T-helper 2 cell treated with Interferon-gamma antibody and Interleukin-4, amounts not matched to agents 100 ng/mL and 5 ng/mL, for 36 hours (primary cell): ENCODE data around the gene NBEAL2. TPM values are rescaled to one million over a fixed set of nuclear protein-coding genes. Genes with fewer than 3 reads are reported as not detected.

Experiments used
- intact Hi-C: fragments of 100-400 bp; cut with micrococcal nuclease; formaldehyde crosslinking; loops from one replicate; pipeline ENCODE4 v1.15.1; 2023
- total RNA-seq: library from RNA; stranded (reverse); gene quantifications from 2 replicates; pipeline ENCODE4 v1.2.3, GENCODE V29; 2022

The NBEAL2 gene
- total RNA-seq, 1 donor from 2014 or later, result 268 TPM

GRCh38 chr3:46986055-46986730 is 6.7 kb downstream of the NBEAL2 start:
- intact Hi-C loops, result loop anchor here (2.0 to 5.0 kb wide), 4 partner anchors 36 to 395 kb away; partner anchors contain the start of gene PTPN23

- intact Hi-C loops, result loop anchor here (1.0 to 5.0 kb wide), 5 partner anchors 8 to 394 kb away; partner anchors contain the start of genes NBEAL2 and PTPN23
Observed at GRCh38 chr3:46986782-46987310, 7.4 kb downstream of the NBEAL2 start.

GRCh38 chr3:46987319-46987742 is 7.9 kb downstream of the NBEAL2 start:
- intact Hi-C loops, result loop anchor here (1.0 to 5.0 kb wide), 5 partner anchors 8 to 393 kb away; partner anchors contain the start of genes NBEAL2 and PTPN23

GRCh38 chr3:46987743-46988401 is 8.4 kb downstream of the NBEAL2 start:
- intact Hi-C loops, result loop anchor here (1.0 to 5.0 kb wide), 5 partner anchors 9 to 393 kb away; partner anchors contain the start of genes NBEAL2 and PTPN23

GRCh38 chr3:46988616-46989015 is 9.2 kb downstream of the NBEAL2 start:
- intact Hi-C loops, result loop anchor here (5.0 kb wide), 2 partner anchors 34 to 61 kb away; no protein-coding TSS in a partner anchor

- intact Hi-C loops, result loop anchor here (5.0 kb wide), 2 partner anchors 33 to 62 kb away; no protein-coding TSS in a partner anchor
Observed at GRCh38 chr3:46989146-46989810, 9.8 kb downstream of the NBEAL2 start.

- intact Hi-C loops, result no loop called here
Observed at GRCh38 chr3:46990573-46991374, 11.3 kb downstream of the NBEAL2 start.

- intact Hi-C loops, result no loop called here
Observed at GRCh38 chr3:46991406-46992165, 12.1 kb downstream of the NBEAL2 start.

- intact Hi-C loops, result no loop called here
Observed at GRCh38 chr3:46992231-46992630, 12.8 kb downstream of the NBEAL2 start.

GRCh38 chr3:46993292-46993691 is 13.8 kb downstream of the NBEAL2 start:
- intact Hi-C loops, result no loop called here

GRCh38 chr3:46993986-46994385 is 14.5 kb downstream of the NBEAL2 start:
- intact Hi-C loops, result no loop called here

GRCh38 chr3:46994801-46995731 is 15.6 kb downstream of the NBEAL2 start:
- intact Hi-C loops, result loop anchor here (5.0 kb wide), 1 partner anchor 88 kb away; no protein-coding TSS in a partner anchor

- intact Hi-C loops, result loop anchor here (5.0 kb wide), 1 partner anchor 89 kb away; no protein-coding TSS in a partner anchor
Observed at GRCh38 chr3:46995901-46996562, 16.6 kb downstream of the NBEAL2 start.

GRCh38 chr3:46996689-46997452 is 17.4 kb downstream of the NBEAL2 start:
- intact Hi-C loops, result loop anchor here (5.0 kb wide), 1 partner anchor 90 kb away; no protein-coding TSS in a partner anchor

GRCh38 chr3:46997453-46998091 is 18.1 kb downstream of the NBEAL2 start:
- intact Hi-C loops, result loop anchor here (1.0 to 5.0 kb wide), 2 partner anchors 74 to 90 kb away; no protein-coding TSS in a partner anchor

GRCh38 chr3:46998121-46998851 is 18.8 kb downstream of the NBEAL2 start:
- intact Hi-C loops, result loop anchor here (1.0 to 5.0 kb wide), 2 partner anchors 75 to 91 kb away; no protein-coding TSS in a partner anchor
